Kidney capillary endothelial cell (primary cell): ENCODE data around the gene KRT38.

ENCODE experiments used
- DNase-seq: peaks from one replicate; pipeline ENCODE4 v3.0.0-alpha.2; 2018; ENCODE audit warnings: low spot score

The KRT38 gene

DNA sequence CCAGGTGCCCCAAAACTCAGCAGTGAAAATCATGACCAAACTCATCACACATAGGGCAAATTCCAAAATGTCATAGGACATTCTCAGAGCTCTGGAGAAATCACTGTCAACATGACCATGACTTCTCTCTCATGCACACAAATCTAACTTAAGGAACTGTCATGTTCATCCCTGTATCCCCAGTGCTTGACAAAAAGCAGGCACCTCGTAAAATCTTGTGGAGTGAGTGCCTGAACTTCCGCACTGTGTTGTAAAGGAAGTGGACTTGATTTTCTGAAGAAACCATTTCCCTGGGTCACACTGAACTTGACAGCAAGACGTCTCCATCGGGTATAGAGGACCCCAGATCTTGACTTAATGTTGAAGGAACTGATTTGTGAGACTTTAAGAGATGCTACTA, 19.2 kb downstream of the KRT38 start:
- no peak for DNase-seq

DNA sequence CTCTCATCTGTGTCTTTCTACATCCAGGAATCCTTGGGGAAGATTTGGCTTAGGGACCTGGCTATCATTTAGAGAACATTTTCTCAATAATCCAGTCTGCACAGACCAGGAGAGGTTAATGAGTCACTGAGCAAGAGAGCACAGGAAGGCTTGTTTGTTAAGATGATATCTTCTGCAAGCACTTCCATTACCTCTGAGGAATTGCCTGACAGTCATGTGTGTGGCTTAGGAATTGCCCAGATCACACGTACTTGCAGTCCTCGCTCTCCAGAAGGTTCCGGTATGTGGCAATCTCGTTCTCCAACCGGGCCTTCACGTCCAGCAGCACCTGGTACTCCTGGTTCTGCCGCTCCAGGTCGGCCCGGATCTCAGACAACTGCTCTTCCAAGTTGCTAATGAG, 19.7 kb downstream of the KRT38 start:
- DNase-seq: no peak

DNA sequence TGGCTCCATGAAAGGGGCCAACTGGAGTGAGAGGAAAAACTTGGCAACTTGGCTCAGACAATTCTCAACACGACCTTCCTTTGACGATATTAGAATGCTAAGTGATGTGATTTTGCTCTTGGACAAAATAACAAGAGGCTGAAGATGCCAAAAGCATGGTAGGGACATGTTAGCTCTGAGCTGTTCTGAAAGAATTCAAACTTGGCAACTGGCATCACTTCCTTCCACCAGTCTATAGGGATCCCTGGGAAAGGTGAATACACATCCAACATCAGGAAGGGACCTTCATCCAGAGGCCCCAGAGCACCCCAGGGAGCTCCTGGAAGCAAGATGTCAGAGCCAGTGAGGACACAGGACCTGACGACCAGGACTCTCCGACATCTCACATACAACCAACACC, 20.6 kb downstream of the KRT38 start:
- no peak for DNase-seq

DNA sequence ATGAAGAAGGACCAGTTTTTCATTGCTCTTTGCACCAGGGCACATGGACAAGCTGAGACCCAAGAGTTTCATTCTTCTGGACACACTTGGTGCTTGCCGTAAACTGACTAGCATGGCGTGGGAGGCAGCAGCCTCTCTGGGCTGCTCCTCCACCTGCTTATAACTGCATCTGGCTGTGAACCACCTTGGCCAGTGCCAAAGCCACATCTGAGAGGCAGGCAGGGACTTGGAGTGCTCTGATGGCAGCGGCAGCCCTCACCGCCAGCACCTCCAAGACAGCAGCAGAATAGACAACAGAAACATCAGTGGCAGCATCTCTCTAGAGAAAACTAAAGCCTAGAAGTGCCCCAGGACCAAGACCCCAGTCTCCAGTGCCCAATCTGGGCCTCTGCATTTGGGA, 21.1 kb downstream of the KRT38 start:
- no peak for DNase-seq

DNA sequence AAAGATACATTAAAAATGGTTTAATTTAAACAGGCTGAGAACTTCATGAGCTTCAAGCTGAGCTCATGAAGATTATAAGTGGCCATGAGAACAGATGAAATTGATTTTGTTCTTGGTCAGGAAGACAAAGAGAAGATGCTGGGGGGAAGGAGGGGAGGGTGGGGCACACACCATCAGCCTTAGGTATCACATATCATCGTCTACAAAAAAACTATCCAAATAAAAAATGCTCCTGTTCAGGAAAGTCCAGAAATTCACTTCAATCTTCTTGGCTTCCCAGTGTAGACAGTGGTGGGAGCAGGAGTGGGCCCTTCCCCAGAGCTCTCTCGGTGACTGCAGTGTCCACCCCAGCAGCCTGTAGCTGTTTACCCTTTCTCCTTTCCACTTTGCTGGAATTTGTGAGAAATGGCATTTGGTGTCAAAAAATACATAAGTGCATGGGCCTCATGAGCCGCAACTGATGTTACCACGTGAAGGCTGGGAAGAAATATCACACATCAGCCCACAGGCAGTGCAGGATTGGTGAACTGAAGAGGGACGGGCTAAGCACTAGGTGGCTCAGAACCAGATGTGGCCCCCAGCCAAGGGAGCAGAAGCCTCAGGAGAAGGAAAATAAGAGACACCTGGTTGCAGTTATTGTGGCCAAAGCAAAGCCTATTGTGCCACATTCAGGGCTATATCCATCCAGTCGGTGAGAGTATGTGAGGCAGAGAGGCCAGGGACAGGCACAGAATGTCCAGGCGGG, 22.5 kb downstream of the KRT38 start:
- no peak for DNase-seq

DNA sequence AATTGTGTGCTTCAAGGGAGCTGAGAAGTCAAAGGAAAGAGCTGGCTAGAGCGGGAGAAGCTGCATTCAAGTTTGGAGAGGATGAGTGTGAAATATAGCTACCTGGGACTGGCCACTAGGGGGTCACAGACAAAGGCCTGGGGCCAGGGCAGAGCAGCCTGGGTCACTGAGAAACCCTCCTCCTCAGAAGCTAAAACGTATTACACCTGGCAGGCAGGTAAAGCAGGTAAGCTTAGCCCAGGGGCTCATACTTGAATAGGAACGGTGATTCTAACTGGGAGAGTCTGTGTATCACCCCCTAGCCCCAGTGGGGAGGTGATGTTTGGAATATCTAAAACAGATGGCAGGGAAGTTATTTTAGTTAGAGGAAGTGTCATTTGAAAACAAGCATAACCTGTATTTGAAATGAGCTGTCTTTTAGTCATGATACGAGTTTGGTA, 23.2 kb downstream of the KRT38 start:
- DNase-seq: no peak

DNA sequence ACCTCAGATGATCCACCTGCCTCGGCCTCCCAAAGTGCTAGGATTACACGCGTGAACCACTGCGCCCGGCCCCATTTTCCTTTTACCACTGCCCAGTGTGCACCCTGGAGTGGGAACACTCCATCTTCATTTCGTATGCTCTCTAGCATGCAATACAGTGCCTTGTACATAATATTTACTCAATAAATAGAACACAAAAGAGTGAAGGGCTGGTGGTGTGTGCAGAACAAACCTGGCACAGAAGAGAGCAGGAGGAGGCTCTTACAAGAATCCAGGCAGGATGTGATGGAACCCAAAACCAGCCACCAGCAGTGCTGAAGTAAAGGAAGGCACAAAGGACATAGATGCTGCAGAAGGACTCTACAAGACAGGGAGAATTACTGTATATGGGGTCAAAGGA, 23.7 kb downstream of the KRT38 start:
- no peak for DNase-seq

DNA sequence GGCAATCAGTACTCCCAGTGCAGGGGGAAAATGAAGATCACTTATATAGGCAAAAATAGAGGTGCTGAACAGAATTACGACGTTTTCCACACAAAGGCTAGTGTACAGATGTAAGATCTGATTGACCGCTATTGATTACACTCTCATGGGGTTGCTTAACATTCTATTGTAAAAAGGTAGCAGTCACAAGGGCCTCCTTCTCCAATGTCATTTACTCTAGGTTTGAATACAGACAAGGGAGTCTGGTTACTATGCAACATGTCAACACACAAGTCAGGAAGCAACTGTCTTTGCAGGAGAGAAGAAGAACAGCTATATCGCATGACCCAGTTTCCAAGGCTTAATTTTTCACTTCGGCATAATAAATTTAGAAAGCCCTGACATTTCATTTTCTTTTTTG, 24.3 kb downstream of the KRT38 start:
- no peak for DNase-seq

DNA sequence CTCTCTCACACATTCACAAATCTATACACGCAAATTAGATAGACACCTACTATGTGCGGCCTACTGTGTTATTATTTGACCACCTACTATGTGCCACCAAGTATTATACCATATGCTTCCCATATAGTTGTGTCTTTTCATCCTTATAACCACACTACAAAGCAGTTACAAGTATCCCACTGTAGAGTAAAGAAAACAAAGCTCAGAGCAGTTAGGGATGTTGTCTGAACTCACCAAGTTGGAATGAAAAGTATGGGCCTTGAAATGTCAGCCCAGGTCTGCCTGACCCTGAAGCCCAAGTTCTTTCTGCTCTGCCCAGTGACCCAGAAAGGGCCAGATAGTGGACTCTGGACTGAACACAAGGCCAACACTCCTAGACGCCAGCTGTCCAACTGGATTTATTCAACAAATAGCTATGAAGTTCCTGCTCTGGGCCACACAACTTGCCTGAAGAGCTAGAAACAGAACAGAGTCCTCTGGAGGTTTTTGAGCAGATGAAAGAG, 24.9 kb downstream of the KRT38 start:
- no peak for DNase-seq

DNA sequence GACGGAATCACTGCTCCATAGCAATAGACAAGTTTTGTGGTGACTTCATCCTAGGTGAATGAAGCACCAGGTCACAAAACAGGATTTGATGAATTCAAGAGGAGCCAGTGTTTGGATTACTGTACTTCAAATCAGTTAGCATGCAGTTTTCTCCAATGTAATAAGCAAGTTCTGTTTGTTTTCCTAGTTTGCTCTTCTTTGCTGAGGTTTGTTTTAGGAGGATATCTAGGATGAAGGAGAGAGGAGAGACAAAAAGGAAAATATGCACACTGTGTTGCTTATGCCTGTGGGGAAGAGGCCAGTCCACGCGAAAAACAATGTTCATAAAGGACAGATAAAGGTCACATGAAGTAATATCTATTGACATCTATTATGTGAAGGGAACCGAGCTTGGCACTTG, 25.4 kb downstream of the KRT38 start:
- no peak for DNase-seq

DNA sequence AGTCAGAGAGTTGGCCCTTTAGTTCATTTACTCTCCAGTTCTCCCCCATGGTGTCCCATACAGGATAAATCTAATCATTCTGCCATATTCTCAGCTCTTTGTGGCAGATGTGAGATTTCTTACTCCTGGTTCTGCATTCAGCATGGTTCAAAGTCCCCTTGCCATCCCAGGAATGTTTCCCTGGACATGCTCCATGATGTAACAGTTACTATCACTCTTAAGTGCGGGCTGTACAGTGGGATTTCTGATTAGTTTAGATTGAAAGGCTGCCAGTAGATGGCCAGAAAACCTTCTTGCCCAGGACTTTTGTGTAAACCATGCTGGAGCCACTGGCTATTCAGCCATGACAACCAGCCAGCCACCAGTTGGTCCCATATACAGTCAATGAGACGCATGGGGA, 26.8 kb downstream of the KRT38 start:
- no peak for DNase-seq

DNA sequence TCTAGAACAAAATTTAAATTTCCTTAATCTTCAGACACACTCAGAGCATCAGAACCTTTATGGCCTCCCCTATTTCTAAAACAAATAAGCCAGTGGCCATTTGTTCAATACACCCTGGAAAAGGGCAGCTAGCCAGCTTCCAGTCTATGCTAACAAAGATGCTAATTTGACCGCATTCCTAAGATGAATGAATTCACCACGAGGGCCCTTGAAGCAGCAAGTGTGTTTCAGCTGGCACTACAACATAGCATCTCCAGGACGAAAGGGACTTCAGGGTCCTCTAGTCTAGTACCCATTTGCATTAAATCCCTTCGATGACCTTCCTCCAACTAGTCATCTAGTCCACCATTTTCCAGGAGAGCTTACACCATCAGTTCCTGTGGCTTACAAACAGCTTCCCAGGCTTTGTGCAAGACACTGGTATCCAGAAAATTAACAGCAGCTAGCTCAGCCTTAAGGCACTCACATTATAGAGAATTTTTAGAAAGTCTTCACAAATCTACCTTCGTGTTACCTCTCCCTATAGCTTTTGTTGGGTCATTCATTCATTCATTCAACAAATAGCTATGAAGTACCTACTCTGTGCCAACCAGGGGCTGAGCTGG, 27.3 kb downstream of the KRT38 start:
- DNase-seq: no peak

DNA sequence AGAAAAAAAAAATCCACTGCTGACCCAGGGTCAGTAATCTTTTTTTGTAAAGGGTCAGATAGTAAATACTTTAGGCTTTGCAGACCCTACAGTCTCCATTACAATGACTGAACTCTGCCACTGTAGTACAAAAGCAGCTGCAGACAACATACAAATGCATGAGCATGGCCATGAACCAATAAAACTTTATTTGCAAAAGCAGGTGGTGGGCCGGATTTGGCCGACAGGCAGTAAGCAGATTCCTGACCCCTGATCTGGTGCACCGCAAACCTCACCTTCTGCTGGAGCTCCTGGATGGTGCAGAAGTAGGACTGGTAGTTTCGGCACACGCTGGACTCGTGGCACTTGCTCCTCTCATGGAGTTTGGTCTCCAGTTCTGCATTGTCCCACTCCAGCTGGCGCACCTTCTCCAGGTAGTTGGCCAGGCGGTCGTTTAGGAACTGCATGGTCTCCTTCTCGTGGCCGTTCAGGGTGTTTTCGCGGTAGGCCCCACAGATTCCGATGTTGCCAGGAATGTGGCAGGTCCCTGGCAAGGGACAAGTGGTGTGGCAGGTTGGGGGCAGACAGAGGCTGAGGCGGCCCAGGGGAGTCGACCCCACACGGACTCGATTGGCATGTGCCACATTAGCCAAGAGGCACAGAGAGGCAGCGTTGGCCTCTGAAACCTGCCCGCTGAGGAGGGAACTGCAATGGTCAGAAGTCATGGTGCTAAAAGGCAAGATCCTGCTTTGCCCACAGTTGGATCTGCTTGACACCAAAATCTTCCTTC, 29.5 kb downstream of the KRT38 start:
- DNase-seq: no peak

DNA sequence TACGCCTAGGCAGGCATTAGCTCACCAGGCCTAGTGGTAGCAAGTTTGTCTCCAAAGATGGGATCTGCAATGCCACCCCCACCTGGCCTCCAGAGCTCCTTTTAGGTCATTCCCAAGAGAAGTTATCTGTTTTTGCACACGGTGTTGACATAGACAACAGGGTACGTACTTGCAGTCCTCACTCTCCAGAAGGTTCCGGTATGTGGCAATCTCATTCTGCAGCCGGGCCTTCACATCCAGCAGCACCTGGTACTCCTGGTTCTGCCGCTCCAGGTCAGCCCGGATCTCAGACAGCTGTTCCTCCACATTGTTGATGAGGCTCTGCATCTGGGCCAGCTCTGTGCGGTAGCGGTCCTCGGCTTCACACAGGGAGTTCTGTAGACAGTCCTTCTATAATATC, 33.6 kb downstream of the KRT38 start:
- DNase-seq: no peak

DNA sequence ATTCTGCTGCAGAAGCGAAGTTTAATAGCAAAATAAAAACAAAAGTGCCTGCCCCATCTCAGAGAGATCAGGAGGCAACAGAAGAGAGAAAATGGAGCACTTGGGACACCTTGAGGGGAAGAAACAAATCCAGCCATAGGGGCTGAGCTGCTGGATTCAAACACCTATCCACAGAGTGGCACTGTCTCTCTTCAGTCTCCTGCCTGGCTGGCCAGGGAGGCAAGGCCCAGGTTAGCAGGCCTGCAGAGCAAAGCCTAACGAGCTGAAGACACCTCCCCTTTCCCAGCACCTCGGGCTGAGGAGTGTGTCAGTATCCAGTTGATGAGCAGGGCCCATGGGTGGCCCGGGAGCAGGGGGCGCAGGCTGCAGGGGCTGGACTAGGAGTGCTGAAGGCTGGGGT, 34.6 kb downstream of the KRT38 start:
- DNase-seq: no peak

DNA sequence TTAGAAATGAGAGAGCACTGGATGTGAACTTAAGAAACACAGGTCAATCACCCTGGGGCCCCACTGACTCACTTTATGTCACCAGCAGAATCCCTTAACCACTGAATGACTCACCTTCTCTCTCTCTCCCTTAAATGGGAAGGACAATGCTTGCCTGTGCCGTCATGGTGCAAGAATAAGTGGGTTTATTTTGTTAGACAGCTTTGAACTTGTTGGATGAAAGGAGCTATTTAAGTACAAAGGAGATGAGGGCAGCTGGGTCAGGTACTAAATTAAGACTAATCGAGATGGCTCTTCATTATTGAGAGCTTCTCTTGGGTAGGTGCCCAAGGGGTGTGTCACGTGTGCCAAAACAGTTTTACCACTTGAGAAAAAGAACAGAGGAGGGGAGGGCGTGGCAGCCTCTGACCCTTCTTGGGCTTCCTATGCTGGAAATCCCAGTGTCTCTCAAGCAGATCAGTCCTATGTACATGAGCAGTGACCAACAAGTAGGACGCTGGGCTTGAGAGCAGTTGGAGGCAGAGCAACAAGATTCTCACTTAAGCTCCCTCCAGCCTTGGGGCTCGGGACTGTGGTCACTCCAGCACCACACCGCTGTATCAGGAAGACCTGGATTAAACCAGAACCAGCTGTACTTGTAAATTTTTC, 36.6 kb downstream of the KRT38 start:
- peak; percentile 80 for DNase-seq

DNA sequence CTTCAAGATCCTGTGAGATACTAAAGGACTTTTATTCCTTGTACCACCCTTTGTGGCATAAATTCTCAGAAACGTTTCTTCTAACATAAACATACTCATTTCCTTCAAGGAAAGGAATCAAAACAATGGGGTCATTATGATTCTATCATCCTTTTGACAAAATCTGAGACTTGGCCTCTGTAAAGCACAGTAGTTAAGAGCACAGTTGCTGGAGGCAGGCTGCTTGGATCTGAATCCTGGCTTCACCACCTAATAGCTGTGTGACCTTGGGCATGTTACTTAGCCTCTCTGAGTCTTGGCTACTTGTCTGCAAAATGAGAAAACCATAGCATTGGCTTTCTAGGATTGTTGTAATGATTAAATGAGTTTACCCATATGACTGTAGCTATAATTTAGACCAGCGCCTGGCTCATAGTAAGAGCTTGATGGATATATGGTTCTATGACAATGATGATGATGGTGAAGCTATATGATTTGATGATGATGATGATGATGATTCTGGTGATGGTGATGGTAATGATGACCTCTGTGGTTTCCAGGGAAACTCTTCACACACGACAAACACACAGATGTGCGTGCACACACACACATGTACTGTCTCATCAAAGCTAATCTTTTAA, 37.3 kb downstream of the KRT38 start:
- peak; percentile 26 for DNase-seq

DNA sequence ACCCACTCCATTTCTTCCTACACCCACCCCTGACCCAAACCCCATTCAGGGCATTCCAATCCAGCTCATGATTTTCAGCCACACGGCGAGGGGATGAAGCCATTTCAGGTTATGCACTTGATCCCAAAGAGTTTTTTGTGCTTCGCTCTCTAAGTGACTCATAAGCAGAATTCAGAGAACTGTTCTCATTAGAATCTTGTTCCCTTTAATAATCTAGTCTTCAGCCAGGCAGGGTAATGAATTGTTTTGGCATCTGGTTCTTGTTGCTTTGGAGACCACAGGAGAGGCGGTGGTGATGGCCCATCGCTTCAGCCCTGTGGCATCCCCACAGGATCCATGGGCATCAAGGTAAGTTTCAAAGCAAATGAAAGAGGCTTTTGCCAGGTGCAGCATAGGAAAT, 38.6 kb downstream of the KRT38 start:
- DNase-seq: no peak

DNA sequence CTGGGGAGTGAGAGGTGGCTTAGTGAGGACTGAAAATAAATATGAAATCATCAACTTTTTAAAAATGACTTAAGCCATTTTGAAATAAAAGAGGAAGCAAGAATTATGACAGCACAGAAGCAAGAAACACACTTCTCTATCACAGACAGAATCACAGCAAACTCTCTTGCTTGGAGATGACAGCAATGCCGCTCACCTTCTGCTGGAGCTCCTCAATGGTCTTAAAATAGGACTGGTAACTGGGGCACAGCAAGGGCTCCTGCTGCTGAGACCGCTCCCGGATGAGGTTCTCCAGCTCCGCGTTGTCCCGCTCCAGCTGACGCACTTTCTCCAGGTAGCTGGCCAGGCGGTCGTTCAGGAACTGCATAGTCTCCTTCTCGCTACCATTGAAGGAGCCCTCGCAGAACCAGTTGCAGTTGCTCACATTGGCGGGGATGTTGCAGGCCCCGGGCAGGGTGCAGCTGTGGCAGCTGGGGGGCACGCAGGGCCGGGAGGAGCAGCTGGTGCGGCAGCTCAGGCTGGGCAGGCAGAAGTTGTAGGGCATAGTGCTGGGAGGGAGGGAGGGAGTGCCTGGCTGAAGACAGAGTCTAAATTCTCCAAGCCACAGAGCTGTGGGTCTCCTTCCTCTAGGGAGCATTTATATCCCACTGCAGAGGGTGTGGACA, 43.7 kb downstream of the KRT38 start, which contains the start of gene KRT31:
TSS of gene KRT31 (minus strand) at position 613 of the 665 bp plus-strand sequence. CDS start at position 544, 69 bp downstream.
- no peak for DNase-seq

DNA sequence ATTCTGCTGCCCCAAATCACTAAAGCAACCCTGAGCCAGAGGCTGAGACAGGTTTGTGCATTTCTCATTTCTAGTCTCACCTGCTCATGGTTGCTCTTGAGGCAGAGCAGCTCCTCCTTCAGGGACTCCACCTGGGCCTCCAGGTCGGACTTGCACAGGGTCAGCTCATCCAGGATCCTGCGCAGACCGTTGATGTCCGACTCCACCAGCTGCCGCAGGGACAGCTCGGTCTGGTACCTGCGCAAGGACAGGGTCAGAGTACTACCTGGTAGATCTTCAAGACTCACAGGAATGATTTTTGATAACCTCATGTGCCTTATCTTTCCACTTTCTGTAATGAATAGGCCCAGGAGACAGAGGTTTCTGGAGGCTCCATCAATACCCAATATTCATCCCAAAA, 44.4 kb downstream of the KRT38 start:
- DNase-seq: no peak

DNA sequence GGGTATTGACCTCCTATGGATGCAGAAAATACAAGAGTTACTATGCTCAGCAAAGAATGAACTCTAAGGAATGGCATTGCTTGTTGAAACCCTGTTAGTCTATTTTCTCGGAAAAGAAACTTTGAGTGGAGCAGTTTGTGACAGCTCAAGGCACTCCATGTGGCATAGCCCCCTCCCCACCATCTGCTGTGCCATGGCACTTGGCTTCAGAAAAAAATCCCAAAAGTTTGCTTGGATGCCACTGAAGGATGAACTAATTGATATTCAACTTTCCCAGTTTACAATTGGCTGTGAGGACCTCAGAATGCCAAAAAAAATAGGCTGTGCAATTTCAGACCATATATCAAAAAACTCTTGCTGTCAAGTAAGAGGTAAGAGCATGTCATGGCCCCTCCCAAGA, 45.2 kb downstream of the KRT38 start:
- DNase-seq: no peak
